ENCODE results near the gene TACC3. TPM values are rescaled to one million over a fixed set of nuclear protein-coding genes. Genes with fewer than 3 reads are reported as not detected.

TACC3 gene
- total RNA-seq, 6 experiments from 2014 or later: 44.2 to 95.3 (median 93.3) TPM

DNA sequence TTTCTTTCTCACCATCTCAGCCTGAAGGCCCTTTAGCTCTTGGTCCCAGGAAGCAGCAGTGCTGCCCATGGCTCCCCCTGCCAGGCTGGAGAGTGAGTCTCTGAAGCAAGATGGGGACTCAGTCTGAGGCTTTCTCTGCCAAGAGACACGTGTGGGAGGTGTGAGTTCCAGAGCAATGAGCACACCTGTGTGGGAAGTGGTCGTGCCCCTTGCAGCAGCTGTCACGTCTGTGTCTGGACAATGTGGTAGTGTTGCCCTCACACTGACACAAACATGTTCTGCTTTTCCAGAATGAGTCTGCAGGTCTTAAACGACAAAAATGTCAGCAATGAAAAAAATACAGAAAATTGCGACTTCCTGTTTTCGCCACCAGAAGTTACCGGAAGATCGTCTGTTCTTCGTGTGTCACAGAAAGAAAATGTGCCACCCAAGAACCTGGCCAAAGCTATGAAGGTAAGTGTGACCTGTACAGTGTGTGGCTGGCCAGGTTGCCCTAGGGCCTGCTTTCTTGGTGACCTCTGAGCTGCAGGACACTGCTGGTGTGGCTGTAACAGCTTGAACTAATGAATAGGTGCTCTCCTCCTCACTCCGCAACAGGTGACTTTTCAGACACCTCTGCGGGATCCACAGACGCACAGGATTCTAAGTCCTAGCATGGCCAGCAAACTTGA, 1.9 kb downstream of the TACC3 start:
- Mint-ChIP-seq H3K36me3 (ENCODE audit: low read depth) (peaks cover 17% of the 10 kb centered on the region), H3K4me1 (ENCODE audit: low read depth) (peaks cover 59% of the 10 kb centered on the region), H3K9me3 (no peaks in the 10 kb centered on the region), H3K27ac (peak overlapping the region; percentile 86), H3K27me3 (ENCODE audit: insufficient read depth) (peaks cover 2% of the 10 kb centered on the region; the same call in 1 of the 2 replicates), H3K4me3 (peak overlapping the region; percentile 95)
- TF ChIP-seq, protein P1, sequence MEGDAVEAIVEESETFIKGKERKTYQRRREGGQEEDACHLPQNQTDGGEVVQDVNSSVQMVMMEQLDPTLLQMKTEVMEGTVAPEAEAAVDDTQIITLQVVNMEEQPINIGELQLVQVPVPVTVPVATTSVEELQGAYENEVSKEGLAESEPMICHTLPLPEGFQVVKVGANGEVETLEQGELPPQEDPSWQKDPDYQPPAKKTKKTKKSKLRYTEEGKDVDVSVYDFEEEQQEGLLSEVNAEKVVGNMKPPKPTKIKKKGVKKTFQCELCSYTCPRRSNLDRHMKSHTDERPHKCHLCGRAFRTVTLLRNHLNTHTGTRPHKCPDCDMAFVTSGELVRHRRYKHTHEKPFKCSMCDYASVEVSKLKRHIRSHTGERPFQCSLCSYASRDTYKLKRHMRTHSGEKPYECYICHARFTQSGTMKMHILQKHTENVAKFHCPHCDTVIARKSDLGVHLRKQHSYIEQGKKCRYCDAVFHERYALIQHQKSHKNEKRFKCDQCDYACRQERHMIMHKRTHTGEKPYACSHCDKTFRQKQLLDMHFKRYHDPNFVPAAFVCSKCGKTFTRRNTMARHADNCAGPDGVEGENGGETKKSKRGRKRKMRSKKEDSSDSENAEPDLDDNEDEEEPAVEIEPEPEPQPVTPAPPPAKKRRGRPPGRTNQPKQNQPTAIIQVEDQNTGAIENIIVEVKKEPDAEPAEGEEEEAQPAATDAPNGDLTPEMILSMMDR (IDR thresholded peaks at IDR 0.05): no peak
- DNase-seq: no peak

DNA sequence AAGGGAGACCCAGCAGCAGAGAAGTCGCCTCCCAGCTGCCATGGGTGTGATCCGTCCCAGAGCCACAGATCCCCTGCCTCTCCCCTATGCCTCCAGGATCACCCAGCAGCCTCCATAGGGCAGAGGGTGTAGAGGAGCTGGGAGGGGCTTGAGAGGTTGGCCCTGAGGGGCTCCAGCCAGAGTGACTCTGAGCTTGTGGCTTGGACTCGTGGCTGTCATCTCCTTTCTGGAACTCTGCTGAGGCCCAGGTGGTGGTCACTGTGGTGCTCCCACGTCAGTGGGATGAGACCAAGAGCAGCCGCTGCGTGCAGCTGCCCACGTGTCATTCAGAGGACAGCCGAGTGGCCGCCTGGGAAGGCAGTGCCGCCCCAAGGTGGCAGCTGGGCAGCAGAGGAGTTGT, 4.2 kb downstream of the TACC3 start:
- no peak overlapping the region for H3K27ac Mint-ChIP-seq
- H3K9me3 Mint-ChIP-seq: no peaks in the 10 kb centered on the region
- DNase-seq: no peak
- no peak overlapping the region for H3K4me3 Mint-ChIP-seq
- peaks cover 54% of the 10 kb centered on the region for H3K4me1 Mint-ChIP-seq (ENCODE audit: low read depth)
- H3K36me3 Mint-ChIP-seq (ENCODE audit: low read depth): peaks cover 26% of the 10 kb centered on the region
- TF ChIP-seq, protein P1 (IDR thresholded peaks at IDR 0.05): no peak
- H3K27me3 Mint-ChIP-seq (ENCODE audit: insufficient read depth): no peaks in the 10 kb centered on the region; the same call in 1 of the 2 replicates

- Mint-ChIP-seq H3K4me3 (peak overlapping the region; percentile 41; the same call in 1 of the 2 replicates), H3K27me3 (ENCODE audit: insufficient read depth) (no peaks in the 10 kb centered on the region; the same call in 1 of the 2 replicates), H3K4me1 (ENCODE audit: low read depth) (peaks cover 58% of the 10 kb centered on the region), H3K9me3 (no peaks in the 10 kb centered on the region), H3K36me3 (ENCODE audit: low read depth) (peaks cover 29% of the 10 kb centered on the region), H3K27ac (peak overlapping the region; percentile 87)
- DNase-seq: peak; percentile 72
- TF ChIP-seq, protein P1 (IDR thresholded peaks at IDR 0.05): peak; percentile 99
Measured at GRCh38 chr4:1726146-1726934, 5.0 kb downstream of the TACC3 start.

DNA sequence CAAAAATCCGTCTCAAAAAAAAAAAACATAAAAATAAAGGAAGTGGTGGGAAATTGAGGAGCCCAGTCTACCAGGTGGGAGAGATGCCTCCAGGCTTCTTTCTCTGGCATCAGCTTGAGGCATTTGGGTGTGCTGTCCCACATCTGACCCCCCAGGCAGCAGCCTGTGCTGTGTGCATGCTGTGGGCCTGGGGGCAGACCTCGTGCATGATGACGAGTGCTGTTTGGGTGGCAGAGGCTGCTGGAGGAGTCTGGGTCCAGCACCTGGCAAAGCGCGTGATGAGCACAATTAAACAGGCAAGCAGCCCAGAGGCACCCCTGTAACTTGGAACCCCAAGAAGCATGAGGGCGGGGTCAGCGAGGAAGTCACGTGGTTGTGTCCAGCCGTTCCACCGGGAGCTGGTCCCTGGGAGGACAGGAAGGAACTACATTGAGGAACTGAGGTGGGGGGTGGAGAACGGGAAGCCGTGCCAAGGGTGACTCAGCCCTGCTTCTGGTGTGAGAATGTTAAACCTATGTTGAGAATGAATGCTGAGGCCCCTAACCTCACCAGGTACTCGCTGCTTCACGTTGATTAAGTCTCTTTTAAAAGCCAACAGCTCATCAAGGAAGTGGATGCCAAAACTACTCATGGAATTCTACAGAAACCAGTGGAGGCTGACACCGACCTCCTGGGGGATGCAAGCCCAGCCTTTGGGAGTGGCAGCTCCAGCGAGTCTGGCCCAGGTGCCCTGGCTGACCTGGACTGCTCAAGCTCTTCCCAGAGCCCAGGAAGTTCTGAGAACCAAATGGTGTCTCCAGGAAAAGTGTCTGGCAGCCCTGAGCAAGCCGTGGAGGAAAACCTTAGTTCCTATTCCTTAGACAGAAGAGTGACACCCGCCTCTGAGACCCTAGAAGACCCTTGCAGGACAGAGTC, 6.1 kb downstream of the TACC3 start:
- Mint-ChIP-seq H3K9me3 (no peaks in the 10 kb centered on the region), H3K36me3 (ENCODE audit: low read depth) (peaks cover 30% of the 10 kb centered on the region)
- TF ChIP-seq, protein P1 (IDR thresholded peaks at IDR 0.05): no peak

More for the DNA sequence above, 6.1 kb downstream of the TACC3 start:
- peak overlapping the region; percentile 87 for H3K27ac Mint-ChIP-seq
- no peaks in the 10 kb centered on the region; the same call in 1 of the 2 replicates for H3K27me3 Mint-ChIP-seq (ENCODE audit: insufficient read depth)
- DNase-seq: peak; percentile 81
- H3K4me3 Mint-ChIP-seq: peak overlapping the region; percentile 50
- H3K4me1 Mint-ChIP-seq (ENCODE audit: low read depth): peaks cover 56% of the 10 kb centered on the region
